SU-DHL-6 (cell line): ENCODE data around the gene CHCHD3.

Experiments
- H2AFZ ChIP-seq: fragments of 200-600 bp; sonication (generic); 2 replicates; pipeline ENCODE4 v1.6.1; 2014; ENCODE audit warnings: low read depth, mild to moderate bottlenecking, moderate library complexity, mixed read lengths, antibody characterized with exemption, low read length; ENCODE audit not compliant: severe bottlenecking
- H3F3A ChIP-seq: fragments of 200-600 bp; shearing (Covaris generic); 2 replicates; pipeline ENCODE4 v1.6.0; 2016; ENCODE audit warnings: antibody characterized with exemption, mild to moderate bottlenecking; ENCODE audit not compliant: insufficient read depth
- H3K27ac ChIP-seq: fragments of 200-600 bp; sonication (generic); 2 replicates; pipeline ENCODE4 v1.5.1; 2016; ENCODE audit warnings: low read depth, mild to moderate bottlenecking, low read length, moderate library complexity, mixed read lengths
- H3K27me3 ChIP-seq: fragments of 200-600 bp; sonication (generic), shearing (Covaris generic); 2 replicates; pipeline ENCODE4 v1.6.0; 2014; ENCODE audit warnings: mild to moderate bottlenecking, low read length
- H3K36me3 ChIP-seq: fragments of 200-600 bp; sonication (generic); 2 replicates; pipeline ENCODE4 v1.6.1; 2014; ENCODE audit warnings: mild to moderate bottlenecking, low read length, mixed read lengths
- H3K4me2 ChIP-seq: fragments of 300-600, 200-600 bp; shearing (Covaris generic), sonication (generic); 2 replicates; pipeline ENCODE4 v1.6.0; 2014; ENCODE audit warnings: low read length, low read depth, mild to moderate bottlenecking; ENCODE audit not compliant: poor library complexity, severe bottlenecking
- H3K4me3 ChIP-seq: fragments of 200-600 bp; sonication (generic); 2 replicates; pipeline ENCODE4 v1.5.1; 2014; ENCODE audit warnings: antibody characterized with exemption, low read length, mild to moderate bottlenecking, mixed read lengths; ENCODE audit not compliant: insufficient read depth, poor library complexity, severe bottlenecking
- H3K79me2 ChIP-seq: fragments of 200-600 bp; sonication (generic); 2 replicates; pipeline ENCODE4 v1.6.1; 2014; ENCODE audit warnings: mild to moderate bottlenecking, low read length, moderate library complexity; ENCODE audit not compliant: insufficient read depth
- H3K9ac ChIP-seq: fragments of 200-600 bp; sonication (generic); 2 replicates; pipeline ENCODE4 v1.7.0; 2014; ENCODE audit warnings: mild to moderate bottlenecking, low read length
- H3K9me2 ChIP-seq: fragments of 200-600 bp; sonication (generic); replicated peaks from 2 replicates; pipeline ENCODE4 v1.6.1; 2014; ENCODE audit warnings: low read length; ENCODE audit not compliant: insufficient read depth
- H3K9me3 ChIP-seq: fragments of 200-600 bp; sonication (generic); 2 replicates; pipeline ENCODE4 v1.6.1; 2014; ENCODE audit warnings: low read length, mixed read lengths; ENCODE audit not compliant: insufficient read depth
- H4K20me1 ChIP-seq: fragments of 200-600 bp; sonication (generic); 2 replicates; pipeline ENCODE4 v1.6.1; 2014; ENCODE audit warnings: low read depth, mild to moderate bottlenecking, antibody characterized with exemption, low read length, moderate library complexity, mixed read lengths
- EZH2phosphoT487 ChIP-seq: fragments of 200-600 bp; sonication (generic), shearing (Covaris generic); conservative IDR thresholded peaks from 2 replicates; pipeline ENCODE4 v1.6.1; 2018; ENCODE audit warnings: mild to moderate bottlenecking, antibody characterized with exemption, low read length, moderate library complexity, mixed read lengths
- TF ChIP-seq, protein P1 (sequence below): fragments of 200-600 bp; sonication (generic); IDR thresholded peaks from one replicate; pipeline ENCODE4 v1.5.1; 2017; ENCODE audit warnings: antibody characterized with exemption, mild to moderate bottlenecking, low read length, moderate library complexity; ENCODE audit not compliant: insufficient read depth, poor library complexity, severe bottlenecking

Gene CHCHD3

DNA sequence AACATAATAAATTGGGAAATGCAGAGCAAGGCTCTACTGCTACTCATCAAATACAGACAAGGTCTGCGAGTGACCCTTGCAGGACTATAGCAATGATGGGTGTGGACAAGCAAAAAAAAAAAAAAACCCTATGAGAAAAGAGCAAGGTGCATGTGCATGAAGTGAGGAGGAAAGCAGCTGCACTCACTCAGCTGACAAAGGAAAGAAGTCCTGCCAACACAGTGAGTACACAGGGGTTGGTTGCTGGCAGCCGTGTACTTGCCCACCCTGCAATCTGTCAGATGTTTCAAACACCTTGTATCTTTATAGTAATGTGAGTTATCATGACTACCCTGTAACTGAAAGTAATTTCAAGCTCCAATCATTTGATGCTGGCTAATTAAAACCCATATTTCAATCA is 20.5 kb downstream of the CHCHD3 start:
- Histone ChIP-seq H3K9ac (no peak overlapping the region), H3F3A (no peaks in the 10 kb centered on the region), H3K27ac (no peak overlapping the region), H3K9me2 (no peaks in the 10 kb centered on the region), H4K20me1 (peaks cover 7% of the 10 kb centered on the region; the same call in 1 of the 2 replicates), H2AFZ (no peak overlapping the region), H3K9me3 (no peaks in the 10 kb centered on the region), H3K27me3 (no peaks in the 10 kb centered on the region), H3K4me2 (no peak overlapping the region), H3K4me3 (no peak overlapping the region), H3K36me3 (no peaks in the 10 kb centered on the region; the same call in 1 of the 2 replicates), H3K79me2 (peaks cover 87% of the 10 kb centered on the region)
- no peak for TF ChIP-seq EZH2phosphoT487
- TF ChIP-seq, protein P1, sequence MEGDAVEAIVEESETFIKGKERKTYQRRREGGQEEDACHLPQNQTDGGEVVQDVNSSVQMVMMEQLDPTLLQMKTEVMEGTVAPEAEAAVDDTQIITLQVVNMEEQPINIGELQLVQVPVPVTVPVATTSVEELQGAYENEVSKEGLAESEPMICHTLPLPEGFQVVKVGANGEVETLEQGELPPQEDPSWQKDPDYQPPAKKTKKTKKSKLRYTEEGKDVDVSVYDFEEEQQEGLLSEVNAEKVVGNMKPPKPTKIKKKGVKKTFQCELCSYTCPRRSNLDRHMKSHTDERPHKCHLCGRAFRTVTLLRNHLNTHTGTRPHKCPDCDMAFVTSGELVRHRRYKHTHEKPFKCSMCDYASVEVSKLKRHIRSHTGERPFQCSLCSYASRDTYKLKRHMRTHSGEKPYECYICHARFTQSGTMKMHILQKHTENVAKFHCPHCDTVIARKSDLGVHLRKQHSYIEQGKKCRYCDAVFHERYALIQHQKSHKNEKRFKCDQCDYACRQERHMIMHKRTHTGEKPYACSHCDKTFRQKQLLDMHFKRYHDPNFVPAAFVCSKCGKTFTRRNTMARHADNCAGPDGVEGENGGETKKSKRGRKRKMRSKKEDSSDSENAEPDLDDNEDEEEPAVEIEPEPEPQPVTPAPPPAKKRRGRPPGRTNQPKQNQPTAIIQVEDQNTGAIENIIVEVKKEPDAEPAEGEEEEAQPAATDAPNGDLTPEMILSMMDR = no peak

DNA sequence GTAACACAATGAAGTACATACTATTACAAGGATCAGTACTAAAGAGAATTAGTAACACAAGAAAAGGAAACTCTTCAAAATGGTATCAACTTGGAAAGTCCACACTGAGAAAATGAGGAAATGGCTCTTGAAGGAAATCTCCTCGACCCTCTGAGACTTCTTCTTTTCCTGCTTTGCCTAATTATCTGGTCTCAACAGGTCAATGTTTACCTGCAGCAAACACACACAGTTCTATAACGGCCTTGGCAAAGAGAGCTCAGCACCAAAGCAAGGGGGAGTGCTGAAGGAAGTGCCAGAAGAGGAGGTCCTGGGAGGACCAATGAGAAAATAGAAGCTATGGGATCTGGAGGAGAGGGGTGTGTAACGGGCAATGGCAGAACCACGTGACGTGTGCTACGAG is 21.9 kb downstream of the CHCHD3 start:
- peaks cover 85% of the 10 kb centered on the region for H3K79me2 ChIP-seq
- TF ChIP-seq, protein P1 = no peak
- TF ChIP-seq EZH2phosphoT487 = no peak

DNA sequence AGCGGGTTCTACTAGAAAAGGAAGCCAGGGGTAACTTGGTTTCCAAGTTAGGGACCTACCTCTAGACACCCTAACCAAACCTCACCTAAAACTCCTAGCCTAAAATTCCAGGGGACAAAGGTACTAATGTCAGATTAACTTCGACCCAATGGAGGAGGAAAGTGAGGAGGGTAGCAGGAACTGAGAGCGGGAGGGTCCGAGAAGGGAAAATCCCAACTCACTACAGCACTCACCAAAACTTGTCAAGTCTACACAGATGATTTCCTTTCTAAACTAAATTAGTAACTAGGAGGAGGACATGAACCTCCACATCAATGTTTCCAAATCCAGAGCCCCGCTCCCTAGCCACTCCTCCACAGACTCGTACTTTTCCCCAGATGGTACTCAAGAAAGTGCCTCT is 22.6 kb downstream of the CHCHD3 start:
- Histone ChIP-seq H3F3A (no peaks in the 10 kb centered on the region; the same call in 1 of the 2 replicates), H3K9me3 (no peaks in the 10 kb centered on the region), H4K20me1 (peaks cover 4% of the 10 kb centered on the region; the same call in 1 of the 2 replicates), H3K27ac (no peak overlapping the region), H3K79me2 (peaks cover 84% of the 10 kb centered on the region), H3K4me2 (no peak overlapping the region), H3K4me3 (no peak overlapping the region), H3K9me2 (no peaks in the 10 kb centered on the region), H3K27me3 (no peaks in the 10 kb centered on the region), H3K36me3 (no peaks in the 10 kb centered on the region), H2AFZ (no peak overlapping the region), H3K9ac (no peak overlapping the region)
- no peak for TF ChIP-seq EZH2phosphoT487
- TF ChIP-seq, protein P1 = no peak

More for the DNA sequence above, 21.9 kb downstream of the CHCHD3 start:
- no peaks in the 10 kb centered on the region for H3F3A ChIP-seq
- H3K27ac ChIP-seq = no peak overlapping the region
- H3K4me2 ChIP-seq = no peak overlapping the region
- H2AFZ ChIP-seq = no peak overlapping the region
- H4K20me1 ChIP-seq = peaks cover 7% of the 10 kb centered on the region; the same call in 1 of the 2 replicates
- H3K9me3 ChIP-seq = no peaks in the 10 kb centered on the region
- H3K4me3 ChIP-seq = no peak overlapping the region
- H3K9ac ChIP-seq = no peak overlapping the region
- H3K9me2 ChIP-seq = no peaks in the 10 kb centered on the region
- H3K36me3 ChIP-seq = no peaks in the 10 kb centered on the region; the same call in 1 of the 2 replicates
- H3K27me3 ChIP-seq = no peaks in the 10 kb centered on the region
